ENCODE measurements around the gene TUT7. TPM values are rescaled to one million over a fixed set of nuclear protein-coding genes. Genes with fewer than 3 reads are reported as not detected.

Gene TUT7
- total RNA-seq, 1 donor from 2014 or later = 26.6 TPM

DNA sequence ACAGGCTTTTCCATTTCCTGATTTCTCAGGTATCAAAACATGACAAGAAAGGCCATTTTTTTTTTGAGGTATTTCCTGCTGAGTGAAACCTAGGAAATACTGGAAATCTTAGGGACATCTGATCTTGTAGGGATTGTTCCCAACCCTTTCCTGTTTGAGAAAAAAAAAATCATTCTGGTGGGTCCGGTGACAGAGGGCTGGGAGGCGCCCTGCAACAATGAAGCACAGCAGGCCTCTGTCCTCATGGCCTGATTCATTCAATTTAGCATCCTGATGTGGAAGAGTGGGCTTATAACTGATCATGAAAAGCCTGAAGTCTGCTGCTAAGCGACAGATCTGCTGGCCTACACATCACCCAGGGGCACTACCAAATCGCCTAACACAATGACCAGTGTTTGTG, 91.7 kb downstream of the TUT7 start:
- Mint-ChIP-seq H3K27me3 (ENCODE audit: low read depth) (no peaks in the 10 kb centered on the region), H3K9me3 (no peaks in the 10 kb centered on the region), H3K36me3 (peaks cover 17% of the 10 kb centered on the region), H3K4me3 (no peak overlapping the region), H3K4me1 (peaks cover 4% of the 10 kb centered on the region), H3K27ac (no peak overlapping the region)
- DNase-seq (ENCODE audit: low spot score in 2 of 2, unreplicated experiment in 2 of 2) = no peak
- TF ChIP-seq, protein P1, sequence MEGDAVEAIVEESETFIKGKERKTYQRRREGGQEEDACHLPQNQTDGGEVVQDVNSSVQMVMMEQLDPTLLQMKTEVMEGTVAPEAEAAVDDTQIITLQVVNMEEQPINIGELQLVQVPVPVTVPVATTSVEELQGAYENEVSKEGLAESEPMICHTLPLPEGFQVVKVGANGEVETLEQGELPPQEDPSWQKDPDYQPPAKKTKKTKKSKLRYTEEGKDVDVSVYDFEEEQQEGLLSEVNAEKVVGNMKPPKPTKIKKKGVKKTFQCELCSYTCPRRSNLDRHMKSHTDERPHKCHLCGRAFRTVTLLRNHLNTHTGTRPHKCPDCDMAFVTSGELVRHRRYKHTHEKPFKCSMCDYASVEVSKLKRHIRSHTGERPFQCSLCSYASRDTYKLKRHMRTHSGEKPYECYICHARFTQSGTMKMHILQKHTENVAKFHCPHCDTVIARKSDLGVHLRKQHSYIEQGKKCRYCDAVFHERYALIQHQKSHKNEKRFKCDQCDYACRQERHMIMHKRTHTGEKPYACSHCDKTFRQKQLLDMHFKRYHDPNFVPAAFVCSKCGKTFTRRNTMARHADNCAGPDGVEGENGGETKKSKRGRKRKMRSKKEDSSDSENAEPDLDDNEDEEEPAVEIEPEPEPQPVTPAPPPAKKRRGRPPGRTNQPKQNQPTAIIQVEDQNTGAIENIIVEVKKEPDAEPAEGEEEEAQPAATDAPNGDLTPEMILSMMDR (IDR thresholded peaks at IDR 0.05; ENCODE audit: unreplicated experiment) = no peak

DNA sequence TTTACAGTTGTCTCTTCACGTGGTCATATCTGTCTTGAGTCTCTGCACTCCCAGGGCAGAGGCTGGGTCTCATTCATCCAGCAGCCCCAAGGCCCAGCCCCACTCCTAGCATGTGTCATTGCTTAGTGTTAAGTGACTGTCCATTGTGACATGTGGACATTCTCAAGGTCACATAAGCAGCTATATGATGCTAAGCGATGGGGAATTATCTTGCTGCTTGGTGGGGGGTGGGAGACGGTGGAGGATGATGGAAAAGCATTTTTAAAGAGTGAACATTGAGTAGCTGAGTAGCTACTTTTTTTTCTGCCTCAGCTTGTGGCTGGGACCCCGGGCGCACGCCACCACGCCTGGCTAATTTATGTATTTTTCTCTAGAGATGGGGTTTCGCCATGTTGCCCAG, 94.7 kb downstream of the TUT7 start, which contains the start of gene C9orf153:
TSS of gene C9orf153 (minus strand) at position 101 of the 400 bp plus-strand sequence. CDS start 30,054 bp downstream, outside the sequence.
- no peaks in the 10 kb centered on the region for H3K27me3 Mint-ChIP-seq (ENCODE audit: low read depth)
- no peak within 1 kb of the TSS for H3K4me3 Mint-ChIP-seq
- no peak within 1 kb of the TSS for H3K27ac Mint-ChIP-seq
- peaks cover 10% of the 10 kb centered on the region for H3K36me3 Mint-ChIP-seq
- TF ChIP-seq, protein P1 (IDR thresholded peaks at IDR 0.05; ENCODE audit: unreplicated experiment) = no peak
- H3K4me1 Mint-ChIP-seq = peaks cover 18% of the 10 kb centered on the region
- no peak for DNase-seq (ENCODE audit: low spot score in 2 of 2, unreplicated experiment in 2 of 2)
- peaks cover 5% of the 10 kb centered on the region for H3K9me3 Mint-ChIP-seq

DNA sequence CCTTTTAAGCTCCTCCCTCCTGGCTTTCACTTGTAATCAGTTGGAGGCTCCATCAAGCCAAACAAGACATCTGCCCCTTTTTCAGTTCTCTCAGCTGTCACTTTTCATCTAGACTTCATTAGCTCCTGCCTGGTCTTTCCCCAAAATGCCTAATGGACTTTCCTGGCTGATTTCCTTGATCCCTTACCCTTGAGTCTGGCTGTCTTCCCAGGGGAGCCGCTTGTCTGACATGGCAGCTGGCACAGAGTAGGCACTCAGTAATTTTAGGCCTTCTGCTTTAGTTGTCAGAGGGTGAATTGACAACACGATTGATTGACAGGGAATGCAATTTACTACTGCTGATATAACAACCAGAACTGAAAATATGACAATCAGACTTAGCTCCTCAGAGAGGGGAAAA, 96.8 kb downstream of the TUT7 start:
- Mint-ChIP-seq H3K9me3 (peaks cover 16% of the 10 kb centered on the region), H3K27me3 (ENCODE audit: low read depth) (no peaks in the 10 kb centered on the region), H3K4me1 (peaks cover 18% of the 10 kb centered on the region), H3K27ac (no peak overlapping the region), H3K36me3 (peaks cover 10% of the 10 kb centered on the region), H3K4me3 (no peak overlapping the region)
- TF ChIP-seq, protein P1 (IDR thresholded peaks at IDR 0.05; ENCODE audit: unreplicated experiment) = no peak
- DNase-seq (ENCODE audit: low spot score in 2 of 2, unreplicated experiment in 2 of 2) = no peak

DNA sequence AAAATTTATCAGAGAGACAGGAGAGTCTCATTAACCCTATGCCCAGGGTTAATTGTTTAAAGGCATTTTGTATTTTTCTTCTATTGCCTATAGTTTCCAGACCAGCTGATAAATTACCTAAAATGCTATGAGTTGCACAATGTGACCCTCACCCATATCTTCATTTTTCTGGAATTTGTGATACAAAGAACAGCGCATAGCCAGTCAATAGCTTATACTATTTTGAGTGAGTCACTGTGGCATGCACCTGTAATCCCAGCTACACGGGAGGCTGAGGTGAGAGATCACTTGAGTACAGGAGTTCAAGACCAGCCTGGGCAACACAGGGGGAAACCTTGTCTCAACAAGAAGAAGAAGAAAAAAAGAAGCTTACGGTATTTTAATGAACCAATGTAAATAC, 97.6 kb downstream of the TUT7 start:
- no peak overlapping the region for H3K4me3 Mint-ChIP-seq
- peaks cover 18% of the 10 kb centered on the region for H3K4me1 Mint-ChIP-seq
- peaks cover 16% of the 10 kb centered on the region for H3K9me3 Mint-ChIP-seq
- H3K27me3 Mint-ChIP-seq (ENCODE audit: low read depth) = no peaks in the 10 kb centered on the region
- TF ChIP-seq, protein P1 (IDR thresholded peaks at IDR 0.05; ENCODE audit: unreplicated experiment) = no peak
- peaks cover 10% of the 10 kb centered on the region for H3K36me3 Mint-ChIP-seq
- no peak overlapping the region for H3K27ac Mint-ChIP-seq
- DNase-seq (ENCODE audit: low spot score in 2 of 2, unreplicated experiment in 2 of 2) = no peak

DNA sequence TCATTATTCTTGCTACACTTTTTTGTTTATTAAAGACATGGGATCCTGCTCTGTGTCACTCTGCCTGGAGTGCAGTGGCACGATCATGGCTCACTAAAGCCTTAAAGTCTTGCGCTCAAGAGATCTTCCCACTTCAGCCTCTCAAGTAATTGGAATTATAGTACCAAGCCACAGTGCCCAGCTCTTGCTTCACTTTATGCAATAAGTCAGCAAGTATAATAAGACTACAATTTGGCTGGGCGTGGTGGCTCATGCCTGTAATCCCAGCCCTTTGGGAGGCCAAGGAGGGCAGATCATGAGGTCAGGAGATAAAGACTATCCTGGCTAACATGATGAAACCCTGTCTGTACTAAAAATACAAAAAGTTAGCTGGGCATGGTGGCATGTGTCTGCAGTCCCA, 100.6 kb downstream of the TUT7 start:
- TF ChIP-seq, protein P1 (IDR thresholded peaks at IDR 0.05; ENCODE audit: unreplicated experiment) = no peak
- Mint-ChIP-seq H3K27ac (no peak overlapping the region), H3K4me1 (peaks cover 18% of the 10 kb centered on the region), H3K27me3 (ENCODE audit: low read depth) (no peaks in the 10 kb centered on the region), H3K9me3 (peaks cover 22% of the 10 kb centered on the region), H3K36me3 (peaks cover 10% of the 10 kb centered on the region), H3K4me3 (no peak overlapping the region)
- DNase-seq (ENCODE audit: low spot score in 2 of 2, unreplicated experiment in 2 of 2) = no peak

DNA sequence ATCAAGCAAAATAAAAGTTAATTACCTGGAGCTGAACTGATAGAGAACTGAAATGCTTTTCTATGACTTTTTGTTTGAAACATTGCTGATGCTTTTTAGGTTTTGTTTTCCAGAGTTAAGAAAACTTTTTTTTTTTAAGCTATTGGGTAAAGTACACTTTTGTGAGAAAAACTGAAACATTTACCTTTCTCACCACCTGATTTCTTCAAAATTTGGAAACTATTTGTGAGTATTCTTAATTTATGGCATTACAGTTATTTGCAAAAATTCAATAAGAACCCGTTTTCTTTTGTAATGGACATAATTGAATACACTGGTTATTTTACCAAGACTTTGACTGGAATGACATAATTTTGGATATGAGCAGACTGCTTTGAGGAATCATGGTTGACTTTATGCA, 101.3 kb downstream of the TUT7 start:
- peaks cover 18% of the 10 kb centered on the region for H3K4me1 Mint-ChIP-seq

More for the DNA sequence above, 101.3 kb downstream of the TUT7 start:
- H3K9me3 Mint-ChIP-seq = peaks cover 22% of the 10 kb centered on the region
- no peak overlapping the region for H3K4me3 Mint-ChIP-seq
- TF ChIP-seq, protein P1 (IDR thresholded peaks at IDR 0.05; ENCODE audit: unreplicated experiment) = no peak
- H3K27ac Mint-ChIP-seq = no peak overlapping the region
- peaks cover 10% of the 10 kb centered on the region for H3K36me3 Mint-ChIP-seq
- no peaks in the 10 kb centered on the region for H3K27me3 Mint-ChIP-seq (ENCODE audit: low read depth)
- no peak for DNase-seq (ENCODE audit: low spot score in 2 of 2, unreplicated experiment in 2 of 2)
